ENCODE data around the gene SF3B2.

DNA sequence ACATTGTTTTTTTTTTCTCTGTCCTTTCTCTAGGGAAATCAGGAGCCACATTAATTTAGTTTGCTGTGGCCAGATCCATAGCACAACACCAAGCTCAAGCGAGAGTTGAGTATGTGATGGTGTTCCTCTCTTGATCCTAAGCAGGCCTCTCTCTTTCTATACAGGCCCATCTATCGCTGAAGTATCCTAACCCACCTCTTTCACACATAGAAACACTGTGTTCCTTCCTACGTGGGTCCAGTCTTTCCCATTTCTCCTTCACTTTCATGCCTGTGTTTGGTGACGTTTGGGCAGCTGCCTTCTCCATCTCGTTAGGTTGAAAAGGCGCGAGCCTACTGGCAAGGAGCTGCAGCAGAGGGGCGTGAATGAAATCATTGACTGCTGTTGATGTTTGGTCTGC, 20.4 kb downstream of the SF3B2 start:
- TF ChIP-seq, protein P1, sequence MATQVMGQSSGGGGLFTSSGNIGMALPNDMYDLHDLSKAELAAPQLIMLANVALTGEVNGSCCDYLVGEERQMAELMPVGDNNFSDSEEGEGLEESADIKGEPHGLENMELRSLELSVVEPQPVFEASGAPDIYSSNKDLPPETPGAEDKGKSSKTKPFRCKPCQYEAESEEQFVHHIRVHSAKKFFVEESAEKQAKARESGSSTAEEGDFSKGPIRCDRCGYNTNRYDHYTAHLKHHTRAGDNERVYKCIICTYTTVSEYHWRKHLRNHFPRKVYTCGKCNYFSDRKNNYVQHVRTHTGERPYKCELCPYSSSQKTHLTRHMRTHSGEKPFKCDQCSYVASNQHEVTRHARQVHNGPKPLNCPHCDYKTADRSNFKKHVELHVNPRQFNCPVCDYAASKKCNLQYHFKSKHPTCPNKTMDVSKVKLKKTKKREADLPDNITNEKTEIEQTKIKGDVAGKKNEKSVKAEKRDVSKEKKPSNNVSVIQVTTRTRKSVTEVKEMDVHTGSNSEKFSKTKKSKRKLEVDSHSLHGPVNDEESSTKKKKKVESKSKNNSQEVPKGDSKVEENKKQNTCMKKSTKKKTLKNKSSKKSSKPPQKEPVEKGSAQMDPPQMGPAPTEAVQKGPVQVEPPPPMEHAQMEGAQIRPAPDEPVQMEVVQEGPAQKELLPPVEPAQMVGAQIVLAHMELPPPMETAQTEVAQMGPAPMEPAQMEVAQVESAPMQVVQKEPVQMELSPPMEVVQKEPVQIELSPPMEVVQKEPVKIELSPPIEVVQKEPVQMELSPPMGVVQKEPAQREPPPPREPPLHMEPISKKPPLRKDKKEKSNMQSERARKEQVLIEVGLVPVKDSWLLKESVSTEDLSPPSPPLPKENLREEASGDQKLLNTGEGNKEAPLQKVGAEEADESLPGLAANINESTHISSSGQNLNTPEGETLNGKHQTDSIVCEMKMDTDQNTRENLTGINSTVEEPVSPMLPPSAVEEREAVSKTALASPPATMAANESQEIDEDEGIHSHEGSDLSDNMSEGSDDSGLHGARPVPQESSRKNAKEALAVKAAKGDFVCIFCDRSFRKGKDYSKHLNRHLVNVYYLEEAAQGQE (IDR thresholded peaks at IDR 0.05), result no peak
- TF ChIP-seq, protein P2, sequence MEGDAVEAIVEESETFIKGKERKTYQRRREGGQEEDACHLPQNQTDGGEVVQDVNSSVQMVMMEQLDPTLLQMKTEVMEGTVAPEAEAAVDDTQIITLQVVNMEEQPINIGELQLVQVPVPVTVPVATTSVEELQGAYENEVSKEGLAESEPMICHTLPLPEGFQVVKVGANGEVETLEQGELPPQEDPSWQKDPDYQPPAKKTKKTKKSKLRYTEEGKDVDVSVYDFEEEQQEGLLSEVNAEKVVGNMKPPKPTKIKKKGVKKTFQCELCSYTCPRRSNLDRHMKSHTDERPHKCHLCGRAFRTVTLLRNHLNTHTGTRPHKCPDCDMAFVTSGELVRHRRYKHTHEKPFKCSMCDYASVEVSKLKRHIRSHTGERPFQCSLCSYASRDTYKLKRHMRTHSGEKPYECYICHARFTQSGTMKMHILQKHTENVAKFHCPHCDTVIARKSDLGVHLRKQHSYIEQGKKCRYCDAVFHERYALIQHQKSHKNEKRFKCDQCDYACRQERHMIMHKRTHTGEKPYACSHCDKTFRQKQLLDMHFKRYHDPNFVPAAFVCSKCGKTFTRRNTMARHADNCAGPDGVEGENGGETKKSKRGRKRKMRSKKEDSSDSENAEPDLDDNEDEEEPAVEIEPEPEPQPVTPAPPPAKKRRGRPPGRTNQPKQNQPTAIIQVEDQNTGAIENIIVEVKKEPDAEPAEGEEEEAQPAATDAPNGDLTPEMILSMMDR (IDR thresholded peaks at IDR 0.05), result no peak
- TF ChIP-seq MAX (IDR thresholded peaks at IDR 0.05) (no peak), HOXA7 (CRISPR knock-in tag; IDR thresholded peaks at IDR 0.05) (no peak), POLR2A (IDR thresholded peaks at IDR 0.05; ENCODE audit: low read length) (no peak), MAFK (IDR thresholded peaks at IDR 0.05; ENCODE audit: partially characterized antibody) (no peak), JUN (IDR thresholded peaks at IDR 0.05) (no peak), FOSB (CRISPR knock-in tag; IDR thresholded peaks at IDR 0.05) (no peak), RCOR1 (IDR thresholded peaks at IDR 0.05; ENCODE audit: low read depth, low read length) (no peak), GATA3 (IDR thresholded peaks at IDR 0.05; ENCODE audit: borderline replicate concordance) (no peak), RFX5 (IDR thresholded peaks at IDR 0.05) (no peak)
- TF ChIP-seq, protein P3, sequence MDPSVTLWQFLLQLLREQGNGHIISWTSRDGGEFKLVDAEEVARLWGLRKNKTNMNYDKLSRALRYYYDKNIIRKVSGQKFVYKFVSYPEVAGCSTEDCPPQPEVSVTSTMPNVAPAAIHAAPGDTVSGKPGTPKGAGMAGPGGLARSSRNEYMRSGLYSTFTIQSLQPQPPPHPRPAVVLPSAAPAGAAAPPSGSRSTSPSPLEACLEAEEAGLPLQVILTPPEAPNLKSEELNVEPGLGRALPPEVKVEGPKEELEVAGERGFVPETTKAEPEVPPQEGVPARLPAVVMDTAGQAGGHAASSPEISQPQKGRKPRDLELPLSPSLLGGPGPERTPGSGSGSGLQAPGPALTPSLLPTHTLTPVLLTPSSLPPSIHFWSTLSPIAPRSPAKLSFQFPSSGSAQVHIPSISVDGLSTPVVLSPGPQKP (IDR thresholded peaks at IDR 0.05; ENCODE audit: low read depth, low read length), result no peak

Data from A549 (cell line).